ENCODE results near the gene TPRG1. TPM values are rescaled to one million over a fixed set of nuclear protein-coding genes. Genes with fewer than 3 reads are reported as not detected.

Gene TPRG1
- total RNA-seq, 3 donors from 2014 or later, result 1.4 to 3.2 (median 2.2) TPM

GRCh38 chr3:189297932-189298331 is 126.2 kb downstream of the TPRG1 start:
- Histone ChIP-seq H3K9me3 (no peaks in the 10 kb centered on the region), H3K36me3 (ENCODE audit: low read depth) (no peaks in the 10 kb centered on the region), H3K4me1 (ENCODE audit: low read depth) (peaks cover 2% of the 10 kb centered on the region), H3K4me3 (no peak overlapping the region)
- intact Hi-C loops (cut with DNase I, micrococcal nuclease), result no loop called here
- ATAC-seq (no peak), DNase-seq (no peak)
- TF ChIP-seq, protein P1, sequence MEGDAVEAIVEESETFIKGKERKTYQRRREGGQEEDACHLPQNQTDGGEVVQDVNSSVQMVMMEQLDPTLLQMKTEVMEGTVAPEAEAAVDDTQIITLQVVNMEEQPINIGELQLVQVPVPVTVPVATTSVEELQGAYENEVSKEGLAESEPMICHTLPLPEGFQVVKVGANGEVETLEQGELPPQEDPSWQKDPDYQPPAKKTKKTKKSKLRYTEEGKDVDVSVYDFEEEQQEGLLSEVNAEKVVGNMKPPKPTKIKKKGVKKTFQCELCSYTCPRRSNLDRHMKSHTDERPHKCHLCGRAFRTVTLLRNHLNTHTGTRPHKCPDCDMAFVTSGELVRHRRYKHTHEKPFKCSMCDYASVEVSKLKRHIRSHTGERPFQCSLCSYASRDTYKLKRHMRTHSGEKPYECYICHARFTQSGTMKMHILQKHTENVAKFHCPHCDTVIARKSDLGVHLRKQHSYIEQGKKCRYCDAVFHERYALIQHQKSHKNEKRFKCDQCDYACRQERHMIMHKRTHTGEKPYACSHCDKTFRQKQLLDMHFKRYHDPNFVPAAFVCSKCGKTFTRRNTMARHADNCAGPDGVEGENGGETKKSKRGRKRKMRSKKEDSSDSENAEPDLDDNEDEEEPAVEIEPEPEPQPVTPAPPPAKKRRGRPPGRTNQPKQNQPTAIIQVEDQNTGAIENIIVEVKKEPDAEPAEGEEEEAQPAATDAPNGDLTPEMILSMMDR (IDR thresholded peaks at IDR 0.05), result no peak

- ATAC-seq, result peak; percentile 75
- DNase-seq, result no peak
- TF ChIP-seq, protein P1 (IDR thresholded peaks at IDR 0.05), result no peak
Observed at GRCh38 chr3:189298469-189299375, 127.0 kb downstream of the TPRG1 start.

GRCh38 chr3:189300345-189300744 is 128.6 kb downstream of the TPRG1 start:
- no peaks in the 10 kb centered on the region for H3K9me3 ChIP-seq
- TF ChIP-seq, protein P1 (IDR thresholded peaks at IDR 0.05), result no peak
- intact Hi-C loops (cut with DNase I, micrococcal nuclease), result no loop called here
- H3K4me3 ChIP-seq, result no peak overlapping the region
- peaks cover 2% of the 10 kb centered on the region for H3K4me1 ChIP-seq (ENCODE audit: low read depth)
- ATAC-seq (no peak), DNase-seq (no peak)
- H3K36me3 ChIP-seq (ENCODE audit: low read depth), result no peaks in the 10 kb centered on the region

More at GRCh38 chr3:189298469-189299375, 127.0 kb downstream of the TPRG1 start:
- Histone ChIP-seq H3K4me3 (no peak overlapping the region), H3K9me3 (no peaks in the 10 kb centered on the region), H3K36me3 (ENCODE audit: low read depth) (no peaks in the 10 kb centered on the region), H3K4me1 (ENCODE audit: low read depth) (no peaks in the 10 kb centered on the region)
- intact Hi-C loops (cut with DNase I, micrococcal nuclease), result no loop called here

DNA sequence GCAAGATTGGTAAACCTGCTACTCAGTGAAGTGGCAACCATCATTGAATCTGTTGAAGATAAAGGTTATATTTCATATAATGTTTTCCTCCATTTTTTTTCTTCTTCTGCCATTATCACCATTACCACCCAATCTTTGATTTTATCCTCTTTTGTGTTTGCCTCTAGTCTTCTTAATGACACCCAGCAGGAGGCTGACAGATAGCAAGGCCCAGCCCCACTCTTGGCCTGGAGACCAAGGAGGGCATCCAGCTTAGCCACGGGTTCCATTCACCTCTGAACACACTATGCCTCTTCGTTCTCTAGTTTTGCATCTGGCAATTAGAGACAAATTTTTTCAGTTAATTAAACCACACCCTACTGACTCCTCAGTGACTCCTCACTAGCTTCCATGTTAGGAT is 129.7 kb downstream of the TPRG1 start:
- DNase-seq (no peak), ATAC-seq (no peak)
- TF ChIP-seq, protein P1 (IDR thresholded peaks at IDR 0.05), result no peak
- Histone ChIP-seq H3K4me1 (ENCODE audit: low read depth) (peaks cover 2% of the 10 kb centered on the region), H3K36me3 (ENCODE audit: low read depth) (no peaks in the 10 kb centered on the region), H3K9me3 (no peaks in the 10 kb centered on the region), H3K4me3 (no peak overlapping the region)
- intact Hi-C loops (cut with DNase I, micrococcal nuclease), result no loop called here

- Histone ChIP-seq H3K36me3 (ENCODE audit: low read depth) (no peaks in the 10 kb centered on the region), H3K4me3 (no peak overlapping the region), H3K9me3 (no peaks in the 10 kb centered on the region), H3K4me1 (ENCODE audit: low read depth) (peaks cover 2% of the 10 kb centered on the region)
- DNase-seq (no peak), ATAC-seq (no peak)
- TF ChIP-seq, protein P1 (IDR thresholded peaks at IDR 0.05), result no peak
- intact Hi-C loops (cut with DNase I, micrococcal nuclease), result no loop called here
Observed at GRCh38 chr3:189303584-189303983, 131.8 kb downstream of the TPRG1 start.
